GM23338 (cell line): ENCODE measurements around the gene CBFA2T3. TPM values are rescaled to one million over a fixed set of nuclear protein-coding genes. Genes with fewer than 3 reads are reported as not detected.

Source experiments
- ATAC-seq: fragments of 200-7000 bp; cut with Tn5 transposase; 3 replicates; pipeline ENCODE4 v1.9.1; 2020
- DNase-seq: peaks from one replicate; pipeline ENCODE4 v3.0.0-alpha.2; 2015; ENCODE audit warnings: low spot score
- H2AFZ ChIP-seq: fragments of 200-600 bp; sonication (generic); 2 replicates; pipeline ENCODE4 v1.8.0; 2016; ENCODE audit warnings: antibody characterized with exemption, mild to moderate bottlenecking, moderate library complexity
- H3F3A ChIP-seq: fragments of 200-600 bp; sonication (generic); replicated peaks from 2 replicates; pipeline ENCODE4 v1.8.0; 2017; ENCODE audit warnings: antibody characterized with exemption, mixed run types, low read depth
- H3K27ac ChIP-seq: fragments of 200-600 bp; sonication (generic); 2 replicates; pipeline ENCODE4 v1.6.1; 2016; ENCODE audit warnings: low read depth
- H3K27me3 ChIP-seq: fragments of 200-600 bp; sonication (generic); 2 replicates; pipeline ENCODE4 v1.8.0; 2016; ENCODE audit warnings: mild to moderate bottlenecking, mixed run types, moderate library complexity; ENCODE audit not compliant: insufficient read depth
- H3K36me3 ChIP-seq: fragments of 200-600 bp; sonication (generic); 2 replicates; pipeline ENCODE4 v1.8.0; 2016; ENCODE audit warnings: mild to moderate bottlenecking; ENCODE audit not compliant: insufficient read depth
- H3K4me1 ChIP-seq: fragments of 200-600 bp; sonication (generic); 2 replicates; pipeline ENCODE4 v1.8.0; 2016; ENCODE audit warnings: mild to moderate bottlenecking, moderate library complexity; ENCODE audit not compliant: insufficient read depth
- H3K4me2 ChIP-seq: fragments of 200-600 bp; sonication (generic); 2 replicates; pipeline ENCODE4 v1.7.1; 2017; ENCODE audit warnings: mixed run types
- H3K4me3 ChIP-seq: fragments of 200-600 bp; sonication (generic); 2 replicates; pipeline ENCODE4 v1.6.1; 2016; ENCODE audit warnings: mixed run types
- H3K79me2 ChIP-seq: fragments of 200-600 bp; sonication (generic); replicated peaks from 2 replicates; pipeline ENCODE4 v1.8.0; 2017; ENCODE audit warnings: mild to moderate bottlenecking; ENCODE audit not compliant: insufficient read depth
- H3K9me2 ChIP-seq: fragments of 200-600 bp; sonication (generic); 2 replicates; pipeline ENCODE4 v1.8.0; 2017; ENCODE audit not compliant: insufficient read depth
- H4K20me1 ChIP-seq: fragments of 200-600 bp; sonication (generic); replicated peaks from 2 replicates; pipeline ENCODE4 v1.8.0; 2017; ENCODE audit warnings: mild to moderate bottlenecking; ENCODE audit not compliant: insufficient read depth
- H3K27ac Mint-ChIP-seq: 2 replicates; pipeline ENCODE4 v1.8.0; 2020; ENCODE audit warnings: inconsistent platforms, mild to moderate bottlenecking, moderate library complexity, mixed read lengths
- H3K27me3 Mint-ChIP-seq: 3 replicates; pipeline ENCODE4 v1.8.0; 2022; ENCODE audit warnings: low read depth, mild to moderate bottlenecking, moderate library complexity, mixed read lengths, inconsistent platforms; ENCODE audit not compliant: insufficient read depth, poor library complexity
- H3K36me3 Mint-ChIP-seq: 3 replicates; pipeline ENCODE4 v1.8.0; 2021; ENCODE audit warnings: low read depth, mild to moderate bottlenecking, inconsistent platforms, moderate library complexity, mixed read lengths
- H3K4me1 Mint-ChIP-seq: 3 replicates; pipeline ENCODE4 v1.8.0; 2020; ENCODE audit warnings: mild to moderate bottlenecking, inconsistent platforms, mixed read lengths
- H3K4me3 Mint-ChIP-seq: 3 replicates; pipeline ENCODE4 v1.8.0; 2021; ENCODE audit warnings: moderate library complexity, mild to moderate bottlenecking, inconsistent platforms, mixed read lengths
- H3K9me3 Mint-ChIP-seq: 3 replicates; pipeline ENCODE4 v1.8.0; 2020; ENCODE audit warnings: moderate library complexity, mild to moderate bottlenecking, inconsistent platforms, mixed read lengths
- CREB1 ChIP-seq: fragments of 250-450 bp; sonication (Bioruptor Pico); IDR thresholded peaks from 2 replicates; pipeline ENCODE4 v1.5.0; 2020; ENCODE audit warnings: low read depth, mild to moderate bottlenecking, moderate library complexity
- EZH2 ChIP-seq: fragments of 200-600 bp; sonication (generic); IDR thresholded peaks from one replicate; pipeline ENCODE4 v1.8.0; 2017; ENCODE audit warnings: antibody characterized with exemption, mild to moderate bottlenecking, low read depth; ENCODE audit not compliant: unreplicated experiment
- EZH2phosphoT487 ChIP-seq: fragments of 200-600 bp; sonication (generic); IDR thresholded peaks from one replicate; pipeline ENCODE4 v1.8.1; 2018; ENCODE audit warnings: antibody characterized with exemption; ENCODE audit not compliant: unreplicated experiment
- JUNB ChIP-seq: IDR thresholded peaks from one replicate; pipeline ENCODE4 v1.6.1; 2016; ENCODE audit warnings: antibody characterized with exemption; ENCODE audit not compliant: unreplicated experiment
- NANOG ChIP-seq: IDR thresholded peaks from 2 replicates; pipeline ENCODE4 v1.6.1; 2016; ENCODE audit warnings: antibody characterized with exemption, borderline replicate concordance
- POLR2AphosphoS5 ChIP-seq: IDR thresholded peaks from 2 replicates; pipeline ENCODE4 v1.6.1; 2016; ENCODE audit warnings: antibody characterized with exemption, low read depth
- REST ChIP-seq: IDR thresholded peaks from one replicate; pipeline ENCODE4 v1.6.1; 2018; ENCODE audit warnings: antibody characterized with exemption; ENCODE audit not compliant: unreplicated experiment
- STAT1 ChIP-seq: IDR thresholded peaks from one replicate; pipeline ENCODE4 v1.6.1; 2016; ENCODE audit warnings: antibody characterized with exemption; ENCODE audit not compliant: unreplicated experiment
- ZNF114 ChIP-seq: fragments of 250-450 bp; sonication (Bioruptor Pico); IDR thresholded peaks from 2 replicates; pipeline ENCODE4 v1.5.0; 2020; ENCODE audit warnings: mild to moderate bottlenecking, moderate library complexity
- ZNF331 ChIP-seq: fragments of 250-450 bp; sonication (Bioruptor Pico); IDR thresholded peaks from 2 replicates; pipeline ENCODE4 v1.5.0; 2020; ENCODE audit warnings: low read depth, mild to moderate bottlenecking, moderate library complexity
- polyA plus RNA-seq: library from polyadenylated mRNA; unstranded; fragments of >200 nt; fragmentation: Nextera tagmentation; extraction: Ambion mirVana; gene quantifications from 2 replicates; pipeline ENCODE4 v1.2.1, GENCODE V29; 2016
- total RNA-seq: library from RNA; depleted of rRNA; stranded (reverse); fragments of >200 nt; shearing (Covaris generic); gene quantifications from 2 replicates; pipeline ENCODE4 v1.2.3, GENCODE V29; 2014
- TF ChIP-seq, protein P1 (sequence below): IDR thresholded peaks from 2 replicates; pipeline ENCODE4 v1.6.1; 2016; ENCODE audit warnings: antibody characterized with exemption
- TF ChIP-seq, protein P2 (sequence below): fragments of 250-450 bp; sonication (Bioruptor Pico); IDR thresholded peaks from 2 replicates; pipeline ENCODE4 v1.5.0; 2020; ENCODE audit warnings: mild to moderate bottlenecking, moderate library complexity
- TF ChIP-seq, protein P3 (sequence below), 2 experiments: fragments of 200-600 bp in 1 of 2; sonication (generic) in 1 of 2; conservative IDR thresholded peaks; 2 replicates each; pipeline versions ENCODE4 v1.5.1 to v1.6.1; 2016 to 2017; ENCODE audit warnings: antibody characterized with exemption in 2 of 2, low read depth in 2 of 2, mild to moderate bottlenecking in 2 of 2, moderate library complexity in 1 of 2

The CBFA2T3 gene
- total and polyA plus RNA-seq, 2 experiments from 2014 or later = 0.87 to 1.5 TPM

DNA sequence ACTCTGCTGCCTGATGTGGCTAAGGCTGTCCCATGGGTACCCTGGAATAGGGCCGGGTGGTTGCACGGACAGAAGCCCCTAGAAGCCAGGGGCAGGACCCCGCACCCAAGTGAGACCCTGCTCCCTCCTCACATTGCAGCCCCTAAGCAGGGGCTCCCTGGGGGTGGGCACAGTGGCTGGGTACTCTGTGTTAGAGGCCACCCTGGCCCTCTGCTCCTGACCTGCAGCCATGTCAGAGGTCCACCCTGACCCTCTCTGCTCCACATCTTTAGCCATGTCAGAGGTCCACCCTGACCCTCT is 2.1 kb downstream of the CBFA2T3 start:
- H3K27ac Mint-ChIP-seq = no peak overlapping the region
- H3K9me2 ChIP-seq = no peaks in the 10 kb centered on the region
- no peaks in the 10 kb centered on the region for H3K36me3 Mint-ChIP-seq

More for the DNA sequence above, 2.1 kb downstream of the CBFA2T3 start:
- H3K27me3 ChIP-seq = no peaks in the 10 kb centered on the region
- H3K4me1 ChIP-seq = no peaks in the 10 kb centered on the region
- Mint-ChIP-seq H3K9me3 (peaks cover 2% of the 10 kb centered on the region; the same call in 1 of the 3 replicates), H3K4me3 (no peak overlapping the region), H3K27me3 (peaks cover 11% of the 10 kb centered on the region), H3K4me1 (no peaks in the 10 kb centered on the region)
- no peak overlapping the region for H2AFZ ChIP-seq
- no peaks in the 10 kb centered on the region for H3K79me2 ChIP-seq
- H4K20me1 ChIP-seq = no peaks in the 10 kb centered on the region
- no peaks in the 10 kb centered on the region for H3F3A ChIP-seq
- ATAC-seq = no peak
- TF ChIP-seq ZNF114 (no peak), EZH2phosphoT487 (no peak), EZH2 (no peak), REST (no peak), JUNB (no peak), STAT1 (no peak), NANOG (no peak), CREB1 (CRISPR knock-in tag) (no peak), ZNF331 (CRISPR knock-in tag) (no peak), POLR2AphosphoS5 (no peak)
- TF ChIP-seq, protein P1, sequence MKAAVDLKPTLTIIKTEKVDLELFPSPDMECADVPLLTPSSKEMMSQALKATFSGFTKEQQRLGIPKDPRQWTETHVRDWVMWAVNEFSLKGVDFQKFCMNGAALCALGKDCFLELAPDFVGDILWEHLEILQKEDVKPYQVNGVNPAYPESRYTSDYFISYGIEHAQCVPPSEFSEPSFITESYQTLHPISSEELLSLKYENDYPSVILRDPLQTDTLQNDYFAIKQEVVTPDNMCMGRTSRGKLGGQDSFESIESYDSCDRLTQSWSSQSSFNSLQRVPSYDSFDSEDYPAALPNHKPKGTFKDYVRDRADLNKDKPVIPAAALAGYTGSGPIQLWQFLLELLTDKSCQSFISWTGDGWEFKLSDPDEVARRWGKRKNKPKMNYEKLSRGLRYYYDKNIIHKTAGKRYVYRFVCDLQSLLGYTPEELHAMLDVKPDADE = no peak
- TF ChIP-seq, protein P2, sequence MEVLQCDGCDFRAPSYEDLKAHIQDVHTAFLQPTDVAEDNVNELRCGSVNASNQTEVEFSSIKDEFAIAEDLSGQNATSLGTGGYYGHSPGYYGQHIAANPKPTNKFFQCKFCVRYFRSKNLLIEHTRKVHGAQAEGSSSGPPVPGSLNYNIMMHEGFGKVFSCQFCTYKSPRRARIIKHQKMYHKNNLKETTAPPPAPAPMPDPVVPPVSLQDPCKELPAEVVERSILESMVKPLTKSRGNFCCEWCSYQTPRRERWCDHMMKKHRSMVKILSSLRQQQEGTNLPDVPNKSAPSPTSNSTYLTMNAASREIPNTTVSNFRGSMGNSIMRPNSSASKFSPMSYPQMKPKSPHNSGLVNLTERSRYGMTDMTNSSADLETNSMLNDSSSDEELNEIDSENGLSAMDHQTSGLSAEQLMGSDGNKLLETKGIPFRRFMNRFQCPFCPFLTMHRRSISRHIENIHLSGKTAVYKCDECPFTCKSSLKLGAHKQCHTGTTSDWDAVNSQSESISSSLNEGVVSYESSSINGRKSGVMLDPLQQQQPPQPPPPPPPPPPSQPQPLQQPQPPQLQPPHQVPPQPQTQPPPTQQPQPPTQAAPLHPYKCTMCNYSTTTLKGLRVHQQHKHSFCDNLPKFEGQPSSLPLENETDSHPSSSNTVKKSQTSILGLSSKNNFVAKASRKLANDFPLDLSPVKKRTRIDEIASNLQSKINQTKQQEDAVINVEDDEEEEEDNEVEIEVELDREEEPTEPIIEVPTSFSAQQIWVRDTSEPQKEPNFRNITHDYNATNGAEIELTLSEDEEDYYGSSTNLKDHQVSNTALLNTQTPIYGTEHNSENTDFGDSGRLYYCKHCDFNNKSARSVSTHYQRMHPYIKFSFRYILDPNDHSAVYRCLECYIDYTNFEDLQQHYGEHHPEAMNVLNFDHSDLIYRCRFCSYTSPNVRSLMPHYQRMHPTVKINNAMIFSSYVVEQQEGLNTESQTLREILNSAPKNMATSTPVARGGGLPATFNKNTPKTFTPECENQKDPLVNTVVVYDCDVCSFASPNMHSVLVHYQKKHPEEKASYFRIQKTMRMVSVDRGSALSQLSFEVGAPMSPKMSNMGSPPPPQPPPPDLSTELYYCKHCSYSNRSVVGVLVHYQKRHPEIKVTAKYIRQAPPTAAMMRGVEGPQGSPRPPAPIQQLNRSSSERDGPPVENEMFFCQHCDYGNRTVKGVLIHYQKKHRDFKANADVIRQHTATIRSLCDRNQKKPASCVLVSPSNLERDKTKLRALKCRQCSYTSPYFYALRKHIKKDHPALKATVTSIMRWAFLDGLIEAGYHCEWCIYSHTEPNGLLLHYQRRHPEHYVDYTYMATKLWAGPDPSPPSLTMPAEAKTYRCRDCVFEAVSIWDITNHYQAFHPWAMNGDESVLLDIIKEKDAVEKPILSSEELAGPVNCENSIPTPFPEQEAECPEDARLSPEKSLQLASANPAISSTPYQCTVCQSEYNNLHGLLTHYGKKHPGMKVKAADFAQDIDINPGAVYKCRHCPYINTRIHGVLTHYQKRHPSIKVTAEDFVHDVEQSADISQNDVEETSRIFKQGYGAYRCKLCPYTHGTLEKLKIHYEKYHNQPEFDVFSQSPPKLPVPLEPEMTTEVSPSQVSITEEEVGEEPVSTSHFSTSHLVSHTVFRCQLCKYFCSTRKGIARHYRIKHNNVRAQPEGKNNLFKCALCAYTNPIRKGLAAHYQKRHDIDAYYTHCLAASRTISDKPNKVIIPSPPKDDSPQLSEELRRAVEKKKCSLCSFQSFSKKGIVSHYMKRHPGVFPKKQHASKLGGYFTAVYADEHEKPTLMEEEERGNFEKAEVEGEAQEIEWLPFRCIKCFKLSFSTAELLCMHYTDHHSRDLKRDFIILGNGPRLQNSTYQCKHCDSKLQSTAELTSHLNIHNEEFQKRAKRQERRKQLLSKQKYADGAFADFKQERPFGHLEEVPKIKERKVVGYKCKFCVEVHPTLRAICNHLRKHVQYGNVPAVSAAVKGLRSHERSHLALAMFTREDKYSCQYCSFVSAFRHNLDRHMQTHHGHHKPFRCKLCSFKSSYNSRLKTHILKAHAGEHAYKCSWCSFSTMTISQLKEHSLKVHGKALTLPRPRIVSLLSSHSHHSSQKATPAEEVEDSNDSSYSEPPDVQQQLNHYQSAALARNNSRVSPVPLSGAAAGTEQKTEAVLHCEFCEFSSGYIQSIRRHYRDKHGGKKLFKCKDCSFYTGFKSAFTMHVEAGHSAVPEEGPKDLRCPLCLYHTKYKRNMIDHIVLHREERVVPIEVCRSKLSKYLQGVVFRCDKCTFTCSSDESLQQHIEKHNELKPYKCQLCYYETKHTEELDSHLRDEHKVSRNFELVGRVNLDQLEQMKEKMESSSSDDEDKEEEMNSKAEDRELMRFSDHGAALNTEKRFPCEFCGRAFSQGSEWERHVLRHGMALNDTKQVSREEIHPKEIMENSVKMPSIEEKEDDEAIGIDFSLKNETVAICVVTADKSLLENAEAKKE (CRISPR knock-in tag) = no peak
- TF ChIP-seq, protein P3, sequence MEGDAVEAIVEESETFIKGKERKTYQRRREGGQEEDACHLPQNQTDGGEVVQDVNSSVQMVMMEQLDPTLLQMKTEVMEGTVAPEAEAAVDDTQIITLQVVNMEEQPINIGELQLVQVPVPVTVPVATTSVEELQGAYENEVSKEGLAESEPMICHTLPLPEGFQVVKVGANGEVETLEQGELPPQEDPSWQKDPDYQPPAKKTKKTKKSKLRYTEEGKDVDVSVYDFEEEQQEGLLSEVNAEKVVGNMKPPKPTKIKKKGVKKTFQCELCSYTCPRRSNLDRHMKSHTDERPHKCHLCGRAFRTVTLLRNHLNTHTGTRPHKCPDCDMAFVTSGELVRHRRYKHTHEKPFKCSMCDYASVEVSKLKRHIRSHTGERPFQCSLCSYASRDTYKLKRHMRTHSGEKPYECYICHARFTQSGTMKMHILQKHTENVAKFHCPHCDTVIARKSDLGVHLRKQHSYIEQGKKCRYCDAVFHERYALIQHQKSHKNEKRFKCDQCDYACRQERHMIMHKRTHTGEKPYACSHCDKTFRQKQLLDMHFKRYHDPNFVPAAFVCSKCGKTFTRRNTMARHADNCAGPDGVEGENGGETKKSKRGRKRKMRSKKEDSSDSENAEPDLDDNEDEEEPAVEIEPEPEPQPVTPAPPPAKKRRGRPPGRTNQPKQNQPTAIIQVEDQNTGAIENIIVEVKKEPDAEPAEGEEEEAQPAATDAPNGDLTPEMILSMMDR (conservative IDR thresholded peaks at IDR 0.05; ENCODE audit: low read depth in 2 of 2) = no peak
- DNase-seq = no peak
- no peaks in the 10 kb centered on the region for H3K36me3 ChIP-seq
- H3K27ac ChIP-seq = no peak overlapping the region
- no peak overlapping the region for H3K4me2 ChIP-seq
- no peak overlapping the region for H3K4me3 ChIP-seq
